Midbrain (tissue), 1 donor: ENCODE results near the gene C2orf69.

Experiments
- DNase-seq: peaks from one replicate; lab custom pipeline; 2025; lab: John Stamatoyannopoulos, UW

Gene C2orf69

DNA sequence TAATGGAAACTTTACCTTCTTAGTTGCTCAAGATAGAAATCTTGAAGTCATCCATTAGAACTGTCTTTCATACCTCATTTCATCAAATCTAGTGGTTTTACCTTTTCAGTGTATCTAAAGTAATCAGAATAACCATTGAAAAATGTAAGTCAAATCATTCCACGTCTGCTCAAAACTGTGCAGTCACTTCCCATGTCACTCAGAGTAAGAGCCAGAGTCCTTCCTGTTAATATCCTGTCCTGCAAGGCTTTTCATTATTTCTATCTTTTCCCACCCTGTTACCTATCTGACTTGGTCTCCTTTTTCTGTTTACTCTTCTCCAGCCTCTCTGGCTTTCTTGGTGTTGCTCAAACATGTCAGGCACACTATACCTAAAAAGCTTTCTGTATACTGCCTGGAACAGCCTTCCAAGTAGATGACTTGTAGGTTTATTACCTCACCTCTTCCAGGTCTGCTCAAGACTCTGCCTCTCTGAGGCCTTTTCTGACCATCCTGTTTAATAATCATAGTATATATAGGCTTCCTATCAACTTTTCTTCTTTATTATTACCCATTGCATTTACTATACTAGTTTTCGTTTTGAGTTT lies 3.4 kb downstream of the C2orf69 start:
- no peak for DNase-seq

DNA sequence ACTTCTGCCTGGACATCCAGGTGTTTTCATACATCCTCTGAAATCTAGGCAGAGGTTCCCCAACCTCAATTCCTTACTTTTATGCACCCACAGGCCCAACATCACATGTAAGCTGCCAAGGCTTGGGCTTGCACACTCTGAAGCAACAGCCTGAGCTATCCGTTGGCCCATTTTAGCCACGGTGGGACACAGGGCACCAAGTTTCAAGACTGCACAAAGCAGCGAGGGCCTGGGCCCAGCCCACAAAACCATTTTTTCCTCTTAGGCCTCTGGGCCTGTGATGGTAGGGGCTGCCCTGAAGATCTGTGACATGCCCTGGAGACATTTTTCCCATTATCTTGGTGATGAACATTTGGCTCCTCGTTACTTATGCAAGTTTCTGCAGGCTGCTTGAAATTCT lies 5.9 kb downstream of the C2orf69 start:
- no peak for DNase-seq

DNA sequence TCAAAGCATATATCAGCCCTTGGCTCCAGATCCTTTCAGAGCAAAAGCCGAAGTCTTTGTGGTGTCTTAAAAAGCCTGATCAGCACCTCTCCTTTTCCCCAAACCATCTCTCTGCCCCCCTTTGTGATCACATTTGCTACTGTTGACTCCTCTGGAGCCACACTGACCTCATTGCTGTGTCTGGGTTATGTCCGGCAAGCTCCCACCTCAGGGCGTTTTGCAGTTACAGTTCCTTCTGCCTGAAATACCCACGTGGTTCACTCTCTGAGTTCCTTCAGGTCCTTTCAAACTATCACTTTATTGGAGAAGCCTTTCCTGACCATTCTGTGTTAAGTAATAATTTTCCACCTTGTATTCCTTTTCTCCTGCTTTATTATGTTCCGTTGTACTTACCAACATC lies 11.8 kb downstream of the C2orf69 start:
- peak; percentile 29 for DNase-seq

DNA sequence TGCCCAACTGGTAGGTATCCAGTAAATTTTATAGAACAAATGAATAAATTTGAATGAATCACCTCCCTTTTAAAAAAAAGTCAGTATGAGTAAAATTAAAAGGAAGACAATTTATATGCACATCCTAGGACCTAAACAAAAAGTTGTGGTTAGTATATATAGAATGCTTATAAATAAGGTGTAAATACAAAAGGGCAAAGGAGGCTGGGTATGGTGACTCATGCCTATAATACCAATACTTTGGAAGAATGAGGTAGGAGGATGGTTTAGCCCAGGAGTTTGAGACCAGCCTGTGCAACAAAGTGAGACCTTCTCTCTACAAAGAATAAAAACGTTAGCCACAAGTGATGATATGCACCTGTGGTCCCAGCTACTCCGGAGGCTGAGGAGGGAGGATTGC lies 12.8 kb downstream of the C2orf69 start:
- DNase-seq = no peak

DNA sequence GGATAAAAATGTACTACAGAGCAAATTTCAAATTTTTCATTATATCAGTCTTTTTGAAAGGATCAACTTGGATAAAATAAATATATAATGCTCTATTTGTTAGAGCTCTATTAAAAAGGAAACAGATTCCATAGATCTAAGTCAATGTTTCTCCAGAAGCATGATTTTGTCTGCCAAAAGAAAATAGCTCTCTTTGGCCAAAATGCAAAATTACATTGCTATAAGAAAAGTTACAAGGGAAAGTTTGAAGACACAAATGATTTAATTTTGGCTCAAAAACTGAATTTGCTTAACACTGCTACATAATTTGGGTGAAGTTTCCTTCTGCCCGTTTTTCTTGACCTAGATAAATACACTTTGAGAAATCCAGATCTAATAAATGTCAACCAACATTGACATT lies 15.7 kb downstream of the C2orf69 start:
- no peak for DNase-seq

DNA sequence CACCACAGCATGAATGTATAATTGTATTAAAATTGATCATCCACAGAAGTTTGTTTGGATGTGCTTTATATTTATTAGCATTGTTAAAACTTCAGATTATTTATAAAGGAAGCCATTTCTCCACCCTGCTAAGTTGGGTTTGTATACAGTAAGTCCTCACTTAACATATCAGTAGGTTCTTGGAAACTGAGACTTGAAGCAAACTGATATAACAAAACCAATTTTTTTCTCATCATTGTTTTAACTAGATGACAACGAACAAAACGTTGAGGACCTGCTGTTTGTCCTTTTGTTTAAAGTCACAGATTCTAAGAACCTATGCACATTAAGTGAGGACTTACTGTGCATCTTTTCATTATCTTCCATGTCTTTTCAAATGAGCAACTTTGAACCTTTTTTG lies 17.1 kb downstream of the C2orf69 start:
- no peak for DNase-seq

DNA sequence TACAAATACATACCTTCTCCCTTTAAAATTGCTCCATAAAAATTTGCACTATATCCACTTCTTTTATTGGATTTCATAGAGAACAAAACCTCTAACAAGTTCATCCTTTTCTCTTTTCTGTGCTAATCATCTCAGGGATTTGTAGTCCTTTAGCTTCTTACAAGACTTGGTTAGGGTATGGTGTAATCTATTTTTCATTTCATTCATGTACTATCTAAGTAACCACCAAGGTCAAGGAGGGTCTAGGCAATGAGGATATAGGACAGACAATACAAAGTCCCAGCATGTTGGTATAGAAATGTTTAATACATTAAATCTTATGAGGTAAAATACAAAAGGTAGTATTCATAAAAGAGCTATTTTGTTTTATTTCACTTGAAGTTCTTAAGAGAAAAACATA lies 17.5 kb downstream of the C2orf69 start:
- DNase-seq = no peak

DNA sequence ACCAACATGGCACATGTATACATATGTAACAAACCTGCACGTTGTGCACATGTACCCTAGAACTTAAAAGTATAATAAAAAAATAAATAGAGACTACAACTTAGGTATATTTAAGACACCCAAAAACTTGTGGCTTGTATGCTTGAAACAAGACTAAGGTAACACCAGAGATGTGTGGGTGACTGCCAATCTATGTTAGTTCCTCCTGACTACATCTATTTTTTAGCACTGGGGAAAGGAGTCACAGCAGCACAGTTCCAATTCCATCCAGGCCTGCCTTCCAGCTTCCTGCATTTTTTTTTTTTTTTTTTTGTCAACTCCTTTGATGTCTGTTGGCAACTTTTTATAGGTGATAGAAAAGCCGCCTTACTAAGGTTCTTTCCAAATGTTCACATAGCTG lies 18.2 kb downstream of the C2orf69 start:
- DNase-seq = no peak

DNA sequence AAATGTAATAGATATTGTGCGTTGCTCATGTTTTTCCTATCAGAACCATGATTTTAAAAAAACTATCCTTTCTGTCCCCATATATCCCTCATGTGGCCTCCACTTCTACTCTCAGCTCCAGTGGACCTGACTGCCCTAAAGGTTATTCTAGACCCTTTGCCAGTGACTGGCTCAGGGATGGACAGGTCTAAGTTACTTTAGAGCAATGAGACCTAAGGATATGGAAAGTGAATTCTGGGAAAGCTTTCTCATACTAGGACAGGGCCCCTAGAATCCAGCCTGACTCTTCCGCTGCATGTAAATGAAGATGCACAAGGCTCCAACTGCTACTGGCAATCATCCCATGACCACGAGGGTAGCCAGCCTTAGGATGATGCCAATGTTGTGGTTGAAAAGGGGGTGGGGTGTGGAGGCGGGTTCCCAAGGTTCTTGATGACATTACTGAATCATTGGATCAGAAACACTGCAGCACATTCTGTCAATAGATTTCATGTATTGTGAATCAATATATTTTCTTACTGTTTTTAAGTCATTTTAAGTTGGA lies 21.3 kb downstream of the C2orf69 start:
- DNase-seq = peak; percentile 91

DNA sequence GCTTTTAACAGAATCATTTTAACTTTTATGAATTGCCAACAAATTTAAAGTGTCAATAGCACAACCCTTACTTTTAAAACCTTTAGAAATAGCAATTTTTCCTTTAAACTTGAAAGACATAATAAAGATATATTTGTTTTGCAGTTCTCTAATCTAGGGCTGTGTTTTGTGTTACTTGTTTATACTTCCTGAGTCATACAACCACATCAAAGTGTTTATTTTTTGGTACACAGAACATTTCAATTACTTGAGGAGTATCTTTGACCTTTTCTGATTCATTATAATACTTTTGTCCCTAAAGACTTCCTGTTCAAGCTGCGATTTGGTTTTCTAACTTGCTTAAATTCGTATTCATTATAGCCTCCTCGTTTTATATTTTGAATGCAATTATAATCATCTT lies 22.4 kb downstream of the C2orf69 start:
- no peak for DNase-seq

DNA sequence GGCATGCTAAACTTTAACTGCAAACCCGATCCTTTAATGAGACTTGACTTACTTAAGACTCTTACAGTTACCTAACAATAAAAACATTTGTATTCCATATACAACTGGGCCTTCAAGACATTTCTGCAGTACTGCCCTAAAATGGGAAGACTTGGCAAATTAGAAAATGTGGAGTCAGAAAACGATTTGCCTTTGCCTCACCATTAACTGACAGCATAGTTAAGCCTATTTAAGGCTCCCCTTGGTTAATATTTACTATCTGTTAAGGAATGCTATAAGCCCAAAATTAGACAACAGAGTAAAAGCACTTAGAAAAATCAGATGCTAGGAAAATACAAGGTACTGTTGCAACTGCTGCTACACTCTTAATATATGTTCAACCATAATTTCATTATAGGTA lies 25.5 kb downstream of the C2orf69 start:
- DNase-seq = no peak

DNA sequence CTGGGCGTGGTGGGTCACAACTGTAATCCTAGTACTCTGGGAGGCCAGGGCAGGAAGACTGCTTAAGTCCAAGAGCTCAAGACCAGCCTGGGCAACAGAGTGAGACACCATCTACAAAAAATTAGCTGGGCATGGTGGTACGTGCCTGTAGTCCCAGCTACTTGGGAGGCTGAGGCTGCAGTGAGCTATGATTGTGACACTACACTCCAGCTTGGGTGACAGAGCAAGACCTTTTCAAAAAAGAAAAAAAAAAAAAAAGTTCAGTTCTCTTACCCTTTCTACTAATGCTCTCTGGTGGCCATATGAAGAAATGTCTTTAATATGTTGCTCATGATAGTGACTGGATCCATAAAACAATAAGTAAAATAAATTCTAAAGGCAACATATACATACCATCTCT lies 29.3 kb downstream of the C2orf69 start:
- no peak for DNase-seq

DNA sequence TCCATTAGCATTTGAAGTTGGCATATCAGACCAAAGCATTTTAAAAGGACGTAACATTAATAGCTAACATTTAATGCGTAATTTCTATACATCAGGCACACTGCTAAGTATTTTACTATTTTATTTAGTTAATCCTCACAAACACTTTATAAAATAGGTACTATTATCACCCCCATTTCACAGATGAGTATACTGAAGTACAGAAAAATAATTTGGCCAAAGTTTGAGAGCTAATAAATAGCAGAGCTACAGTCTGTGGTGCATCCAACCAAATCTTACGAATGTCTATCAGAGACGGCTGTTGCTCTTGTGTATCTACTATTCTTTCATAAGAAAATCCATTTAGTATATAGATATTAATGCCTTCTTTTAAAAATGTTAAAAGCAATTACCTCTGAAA lies 32.3 kb downstream of the C2orf69 start:
- no peak for DNase-seq

DNA sequence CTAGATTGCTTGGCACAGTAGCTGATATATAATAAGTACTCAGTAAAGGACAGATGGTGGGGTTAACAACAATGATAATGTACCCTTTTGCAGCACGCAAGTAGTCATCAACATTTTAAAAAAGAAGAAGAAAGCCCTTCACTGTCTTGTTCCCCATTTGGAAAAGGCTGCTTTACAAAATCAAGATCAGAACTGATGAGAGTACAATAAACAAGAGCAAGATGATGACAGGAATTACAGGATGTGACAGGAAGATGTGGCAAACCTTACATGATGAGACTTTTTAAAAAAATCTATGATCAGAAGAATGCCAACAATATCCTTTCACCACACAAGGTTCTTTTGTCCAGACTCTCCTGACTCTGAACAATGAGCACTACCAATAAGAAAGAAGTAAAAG lies 35.1 kb downstream of the C2orf69 start:
- DNase-seq = no peak

DNA sequence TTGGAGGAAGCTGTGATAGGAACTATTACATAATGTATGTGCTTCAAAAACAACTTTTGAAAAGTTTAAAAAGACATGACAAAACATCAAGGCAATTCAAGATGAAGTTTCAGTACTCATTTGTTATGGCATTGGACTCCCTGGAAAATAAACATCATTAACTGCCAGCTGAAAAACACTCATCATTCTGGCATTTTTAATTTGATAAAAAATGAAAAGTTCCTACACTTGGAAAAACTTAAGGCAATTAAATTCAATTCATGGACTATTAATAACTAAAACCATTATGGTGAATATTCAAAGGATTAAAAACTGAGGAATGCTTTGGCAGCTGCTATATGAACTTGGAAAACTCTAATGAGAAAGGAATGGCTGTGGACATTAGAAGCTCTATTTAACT lies 35.7 kb downstream of the C2orf69 start:
- no peak for DNase-seq

DNA sequence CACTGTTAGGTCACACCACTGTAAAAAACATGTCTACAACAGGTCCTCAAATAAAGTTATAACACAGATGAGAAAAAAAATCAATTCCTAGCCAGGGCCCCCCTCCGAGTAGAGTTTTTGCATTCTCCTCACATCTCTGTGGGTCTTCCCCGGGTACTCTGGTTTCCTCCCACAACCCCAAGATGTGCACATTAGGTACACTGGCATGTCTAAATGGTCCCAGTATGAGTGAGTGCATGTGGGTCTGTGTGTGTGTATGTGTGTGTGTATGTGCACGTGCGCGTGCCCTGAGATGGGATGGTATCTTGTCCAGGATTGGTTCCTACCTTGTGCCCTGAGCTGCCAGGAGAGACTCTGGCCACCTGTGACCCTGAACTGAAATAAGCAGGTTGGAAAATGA lies 39.3 kb downstream of the C2orf69 start:
- DNase-seq = no peak

DNA sequence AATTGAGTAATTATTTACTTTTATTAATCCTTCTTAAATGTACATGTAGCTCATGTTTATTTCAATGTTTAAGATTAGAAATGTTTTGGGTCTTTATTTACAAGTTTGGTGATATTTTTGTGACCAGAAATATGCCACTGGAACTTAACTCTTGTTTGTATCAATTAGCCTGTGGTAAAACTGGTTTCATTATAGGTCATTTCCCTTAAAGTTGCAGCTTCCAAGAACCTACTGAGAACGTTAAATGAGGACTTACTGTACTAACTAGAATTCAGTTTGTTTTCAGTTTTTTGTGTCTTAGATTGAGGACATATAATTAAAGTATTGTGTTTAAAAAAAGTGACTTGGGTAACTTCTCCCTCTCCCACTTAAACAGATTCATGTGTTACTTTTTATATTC lies 39.9 kb downstream of the C2orf69 start:
- DNase-seq = no peak

DNA sequence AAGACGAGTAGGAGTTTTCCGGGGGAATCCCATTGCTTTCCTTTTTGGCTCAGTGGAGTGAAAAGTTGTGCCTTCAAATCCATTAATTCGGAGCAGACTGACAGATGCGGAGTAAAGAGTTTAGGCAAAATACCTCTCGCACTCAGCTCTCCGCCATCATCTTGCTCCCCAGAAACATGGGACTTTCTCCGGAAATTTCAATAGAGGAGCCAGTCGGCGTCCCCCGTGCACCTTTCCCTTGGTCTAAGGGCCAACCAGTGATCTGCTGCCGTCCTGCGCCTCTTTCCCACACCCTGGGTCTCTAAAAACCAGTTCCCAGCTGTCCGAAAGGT lies 43.9 kb downstream of the C2orf69 start:
- DNase-seq = no peak

DNA sequence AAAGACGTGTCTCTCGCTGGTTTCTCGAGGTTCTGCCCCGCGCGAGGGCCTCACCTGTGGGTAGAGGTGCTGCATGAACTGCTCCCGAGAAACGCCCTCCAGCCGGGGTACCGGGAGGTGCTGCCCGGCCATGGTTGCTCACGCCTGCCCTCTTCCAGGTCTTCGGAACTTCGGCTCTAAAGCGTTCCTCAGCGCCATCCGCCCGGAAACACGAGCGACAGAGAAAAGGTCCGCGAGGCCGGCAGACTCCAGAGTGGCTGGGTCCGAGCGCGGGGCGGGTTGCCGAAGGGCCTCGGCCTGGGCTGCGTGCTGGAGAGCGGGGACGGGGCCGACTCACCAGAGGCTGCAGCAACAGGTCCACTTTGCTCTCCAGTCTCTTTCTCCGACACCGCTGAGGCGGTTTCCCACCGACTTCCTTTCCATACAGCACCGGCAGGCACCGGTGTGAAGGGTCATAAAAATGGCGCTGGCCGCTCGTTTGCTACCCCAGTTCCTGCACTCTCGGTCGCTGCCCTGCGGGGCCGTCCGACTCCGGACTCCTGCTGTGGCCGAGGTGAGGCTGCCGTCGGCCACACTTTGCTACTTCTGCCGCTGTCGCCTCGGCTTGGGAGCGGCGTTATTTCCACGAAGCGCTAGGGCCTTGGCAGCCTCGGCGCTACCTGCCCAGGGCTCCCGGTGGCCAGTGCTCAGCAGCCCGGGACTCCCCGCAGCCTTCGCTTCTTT lies 44.4 kb downstream of the C2orf69 start, which contains the start of the genes MAIP1 and TYW5:
TSS of gene MAIP1 (plus strand) at position 244 of the 723 bp plus-strand sequence. CDS start at position 461, 217 bp downstream.
TSS of gene TYW5 (minus strand) at position 153 of the 723 bp plus-strand sequence. CDS start at position 132, 21 bp downstream.
- DNase-seq = peak; percentile 90

DNA sequence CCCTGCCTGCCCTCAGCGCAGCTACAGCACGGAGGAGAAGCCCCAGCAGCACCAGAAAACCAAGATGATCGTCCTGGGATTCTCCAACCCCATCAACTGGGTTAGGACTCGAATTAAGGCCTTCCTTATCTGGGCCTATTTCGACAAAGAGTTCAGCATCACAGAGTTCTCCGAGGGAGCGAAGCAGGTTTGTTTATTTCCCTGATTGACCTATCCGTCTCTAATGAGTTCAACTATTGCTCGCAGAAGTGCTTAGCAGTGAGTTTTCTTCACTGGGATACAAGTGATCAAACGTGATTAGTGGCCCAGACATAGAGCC lies 44.9 kb downstream of the C2orf69 start:
- DNase-seq = no peak

DNA sequence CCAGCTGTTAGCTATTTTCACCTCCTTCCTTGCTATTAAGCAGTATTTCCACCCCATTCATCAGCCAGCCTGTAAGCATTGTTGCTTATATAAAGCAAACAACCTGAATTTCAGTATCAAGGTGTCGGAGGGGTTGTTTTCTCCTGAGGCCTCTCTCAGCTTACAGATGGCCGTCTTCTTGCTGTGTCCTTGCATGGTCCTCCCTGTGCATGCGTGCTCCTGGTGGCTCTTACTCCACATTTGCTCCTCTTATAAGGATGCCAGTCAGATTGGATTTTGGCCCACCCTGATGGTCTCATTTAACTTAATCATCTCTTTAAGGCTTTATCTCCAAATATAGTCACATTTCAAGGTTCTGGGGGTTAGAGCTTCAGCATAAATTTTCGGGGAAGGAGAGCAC lies 46.9 kb downstream of the C2orf69 start:
- no peak for DNase-seq

DNA sequence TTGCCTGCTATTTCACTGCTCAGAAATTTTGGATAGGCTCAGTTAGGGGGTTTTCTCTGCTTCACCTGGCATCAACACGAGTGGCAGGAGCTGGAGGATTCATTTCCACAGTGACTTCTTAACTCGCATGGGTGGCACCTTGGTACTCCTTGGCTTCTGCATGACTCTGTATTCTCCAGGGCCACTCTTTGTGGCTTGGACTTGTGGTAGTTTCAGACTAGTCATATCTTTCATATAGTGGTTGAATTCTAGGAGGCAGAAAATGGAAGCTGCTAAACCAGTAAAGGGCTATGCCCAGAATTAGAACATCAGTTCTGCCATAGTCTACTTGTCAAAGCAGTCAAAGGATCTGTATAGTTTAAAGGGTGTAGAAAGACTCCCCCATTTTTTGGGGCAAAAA lies 51.1 kb downstream of the C2orf69 start:
- no peak for DNase-seq

DNA sequence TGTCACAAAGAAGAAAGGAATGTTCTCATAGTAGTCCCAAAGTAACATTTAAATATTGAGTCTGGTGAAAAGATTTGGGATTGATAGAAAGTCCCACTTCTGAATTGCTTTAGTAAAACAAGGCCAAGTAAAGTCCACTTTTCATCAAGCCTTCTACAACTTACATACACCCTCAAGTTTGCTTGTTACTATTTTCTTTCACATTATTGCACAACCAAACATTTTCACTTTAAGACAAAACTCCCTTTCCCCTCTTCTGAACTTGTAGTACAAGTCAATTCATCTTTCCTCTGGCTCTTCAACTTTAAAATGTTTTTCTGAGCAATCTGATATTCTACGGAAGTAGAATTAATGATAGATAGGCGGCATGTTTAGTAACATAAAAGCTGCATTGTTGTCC lies 55.3 kb downstream of the C2orf69 start:
- DNase-seq = no peak

DNA sequence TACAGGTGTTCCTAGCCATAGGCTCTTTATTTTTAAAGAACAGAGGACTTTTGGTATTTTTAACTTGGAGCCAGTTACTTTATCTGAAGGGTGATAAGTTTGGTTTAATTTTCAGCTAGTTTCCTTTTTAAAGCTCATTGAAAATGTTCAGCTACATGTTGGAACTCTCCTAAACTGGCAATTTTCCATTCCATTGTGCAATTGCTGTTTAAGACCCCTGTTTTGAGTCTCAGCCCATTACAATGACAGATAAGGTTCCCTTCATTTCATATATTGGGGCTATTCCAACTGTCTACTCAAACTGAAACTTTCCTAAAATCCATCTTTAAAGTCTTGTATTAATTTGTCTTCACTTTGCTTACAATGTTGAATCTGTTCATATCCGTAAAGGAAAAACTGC lies 55.9 kb downstream of the C2orf69 start:
- no peak for DNase-seq
